ENCODE measurements around the gene CLDN19.

DNA sequence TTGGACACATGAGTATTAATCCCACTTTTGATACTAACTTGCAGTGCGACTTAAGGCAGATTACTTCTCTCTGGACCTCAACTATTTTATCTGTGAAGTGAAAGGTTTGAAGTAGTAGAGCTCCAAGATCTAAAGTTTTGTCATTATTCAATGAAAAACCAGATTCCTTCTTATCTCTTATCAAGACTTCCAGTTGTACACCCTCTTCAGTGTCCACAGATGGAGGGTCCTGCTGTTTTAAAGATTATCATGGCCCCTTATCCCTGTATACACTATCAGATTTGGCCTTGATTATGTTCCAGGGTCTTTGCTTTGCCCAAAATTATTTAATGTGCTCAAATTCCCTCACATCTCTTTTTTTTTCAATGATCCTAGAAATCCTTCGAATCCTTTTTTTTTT, 28.1 kb upstream of the CLDN19 start:
- TF ChIP-seq, protein P1, sequence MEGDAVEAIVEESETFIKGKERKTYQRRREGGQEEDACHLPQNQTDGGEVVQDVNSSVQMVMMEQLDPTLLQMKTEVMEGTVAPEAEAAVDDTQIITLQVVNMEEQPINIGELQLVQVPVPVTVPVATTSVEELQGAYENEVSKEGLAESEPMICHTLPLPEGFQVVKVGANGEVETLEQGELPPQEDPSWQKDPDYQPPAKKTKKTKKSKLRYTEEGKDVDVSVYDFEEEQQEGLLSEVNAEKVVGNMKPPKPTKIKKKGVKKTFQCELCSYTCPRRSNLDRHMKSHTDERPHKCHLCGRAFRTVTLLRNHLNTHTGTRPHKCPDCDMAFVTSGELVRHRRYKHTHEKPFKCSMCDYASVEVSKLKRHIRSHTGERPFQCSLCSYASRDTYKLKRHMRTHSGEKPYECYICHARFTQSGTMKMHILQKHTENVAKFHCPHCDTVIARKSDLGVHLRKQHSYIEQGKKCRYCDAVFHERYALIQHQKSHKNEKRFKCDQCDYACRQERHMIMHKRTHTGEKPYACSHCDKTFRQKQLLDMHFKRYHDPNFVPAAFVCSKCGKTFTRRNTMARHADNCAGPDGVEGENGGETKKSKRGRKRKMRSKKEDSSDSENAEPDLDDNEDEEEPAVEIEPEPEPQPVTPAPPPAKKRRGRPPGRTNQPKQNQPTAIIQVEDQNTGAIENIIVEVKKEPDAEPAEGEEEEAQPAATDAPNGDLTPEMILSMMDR (IDR thresholded peaks at IDR 0.05; ENCODE audit: low read depth, low read length, missing input control): no peak
- TF ChIP-seq EGR1 (IDR thresholded peaks at IDR 0.05; ENCODE audit: low read depth in 2 of 2) (no peak), RAD21 (IDR thresholded peaks at IDR 0.05) (no peak), SP1 (IDR thresholded peaks at IDR 0.05) (no peak)
- TF ChIP-seq, protein P2, sequence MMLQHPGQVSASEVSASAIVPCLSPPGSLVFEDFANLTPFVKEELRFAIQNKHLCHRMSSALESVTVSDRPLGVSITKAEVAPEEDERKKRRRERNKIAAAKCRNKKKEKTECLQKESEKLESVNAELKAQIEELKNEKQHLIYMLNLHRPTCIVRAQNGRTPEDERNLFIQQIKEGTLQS (IDR thresholded peaks at IDR 0.05): no peak

Measured in liver (tissue), 3 donors.